Hematopoietic multipotent progenitor cell treated with erythropoietin and hydrocortisone succinate and interleukin-3 and kit ligand, for 17 days (in vitro differentiated cells): ENCODE results near the gene TBX15.

Experiments used
- DNase-seq: peaks from one replicate; pipeline ENCODE4 v3.0.0-alpha.2; 2015; ENCODE audit warnings: low spot score

The TBX15 gene

GRCh38 chr1:118890851-118891384 lies 97.2 kb downstream of the TBX15 start:
- DNase-seq: no peak

GRCh38 chr1:118884946-118885345 lies 103.2 kb downstream of the TBX15 start:
- no peak for DNase-seq

- DNase-seq: no peak
Observed at GRCh38 chr1:118881751-118882150, 106.4 kb downstream of the TBX15 start.

GRCh38 chr1:118878661-118879060 lies 109.5 kb downstream of the TBX15 start:
- DNase-seq: no peak

- no peak for DNase-seq
Observed at GRCh38 chr1:118877668-118878396, 110.3 kb downstream of the TBX15 start.

- no peak for DNase-seq
Observed at GRCh38 chr1:118871582-118872171, 116.5 kb downstream of the TBX15 start.

- DNase-seq: no peak
Observed at GRCh38 chr1:118868387-118868786, 119.8 kb downstream of the TBX15 start.

GRCh38 chr1:118866330-118866729 lies 121.8 kb downstream of the TBX15 start:
- no peak for DNase-seq

GRCh38 chr1:118863688-118864087 lies 124.5 kb downstream of the TBX15 start:
- DNase-seq: no peak

GRCh38 chr1:118862755-118863154 lies 125.4 kb downstream of the TBX15 start:
- no peak for DNase-seq

- no peak for DNase-seq
Observed at GRCh38 chr1:118861216-118861615, 126.9 kb downstream of the TBX15 start.

GRCh38 chr1:118859999-118860398 lies 128.1 kb downstream of the TBX15 start:
- DNase-seq: no peak

GRCh38 chr1:118846443-118846842 lies 141.7 kb downstream of the TBX15 start:
- DNase-seq: no peak

- DNase-seq: no peak
Observed at GRCh38 chr1:118842452-118843201, 145.5 kb downstream of the TBX15 start.

- DNase-seq: no peak
Observed at GRCh38 chr1:118841521-118841920, 146.6 kb downstream of the TBX15 start.
